ENCODE data around the gene SLC6A18.

DNA sequence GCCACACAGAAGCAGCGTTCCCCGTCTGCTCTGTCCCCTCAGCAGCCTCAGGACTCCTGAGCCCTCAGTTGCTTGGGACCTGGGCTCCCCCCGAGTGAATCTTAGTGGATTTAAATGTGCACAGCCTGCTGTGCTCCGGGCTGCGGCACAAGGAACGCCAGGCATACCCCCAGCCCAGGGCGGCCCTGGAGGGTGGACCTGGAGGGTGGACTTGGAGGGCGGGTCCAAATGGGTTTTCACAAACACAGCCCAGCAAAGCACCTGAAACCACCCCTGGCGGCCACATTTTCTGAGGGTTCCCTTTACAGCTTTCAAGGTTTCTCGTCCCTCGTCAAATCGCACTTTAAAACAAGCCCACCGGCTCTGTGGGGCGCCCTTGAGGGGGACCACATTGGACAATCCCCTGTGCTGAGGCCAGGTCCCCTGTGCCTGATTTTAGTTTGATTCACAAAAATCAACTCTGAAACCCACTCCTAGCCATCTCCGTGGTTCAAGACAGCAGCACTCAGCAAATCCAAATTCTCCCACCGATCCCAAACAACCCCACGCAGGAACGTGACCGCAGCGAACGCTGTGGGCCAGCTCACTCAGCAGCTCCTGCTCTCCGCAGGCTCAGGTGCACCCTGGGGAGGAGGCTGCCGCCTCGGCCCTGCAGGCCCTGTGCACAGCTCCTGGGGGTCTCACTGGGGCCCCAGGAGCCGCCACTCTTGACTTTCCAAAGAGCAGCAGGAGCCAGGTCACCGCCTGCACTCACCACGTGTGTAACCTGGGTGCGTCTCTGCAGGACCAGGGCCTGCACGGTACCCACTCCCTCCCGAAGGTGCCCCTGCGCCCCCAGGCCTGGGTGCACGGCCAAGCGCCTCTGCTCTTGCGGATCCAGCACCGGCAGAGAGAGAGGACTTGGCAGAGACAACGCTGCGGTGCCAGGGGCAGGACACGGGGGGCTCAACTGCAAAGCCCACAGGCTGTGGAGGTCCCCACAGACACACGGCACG is 40.6 kb downstream of the SLC6A18 start:
- TF ChIP-seq CTCF (conservative IDR thresholded peaks at IDR 0.05 in 1 of 2, IDR thresholded peaks at IDR 0.05 in 1 of 2; ENCODE audit: low read depth in 1 of 2, low read length in 2 of 2) (no peak), EZH2 (IDR thresholded peaks at IDR 0.05; ENCODE audit: low read length, missing control alignments) (no peak)

Data from fibroblast of lung (primary cell).